HG02678 (cell line): Measurements from ENCODE around the gene PSMB9.

Experiments
- ATAC-seq: cut with Tn5 transposase; IDR thresholded peaks from one replicate; pipeline ENCODE4 v1.9.1; 2021; ENCODE audit warnings: mild to moderate bottlenecking, moderate library complexity; ENCODE audit not compliant: unreplicated experiment

PSMB9 gene

GRCh38 chr6:32839356-32839755 lies 14.6 kb upstream of the PSMB9 start:
- ATAC-seq = no peak

- no peak for ATAC-seq
Observed at GRCh38 chr6:32840604-32841246, 13.3 kb upstream of the PSMB9 start.

GRCh38 chr6:32842021-32842650 lies 11.9 kb upstream of the PSMB9 start:
- ATAC-seq = no peak

- ATAC-seq = no peak
Observed at GRCh38 chr6:32842690-32843089, 11.3 kb upstream of the PSMB9 start.

GRCh38 chr6:32843331-32843978 lies 10.5 kb upstream of the PSMB9 start:
- no peak for ATAC-seq

GRCh38 chr6:32843979-32844838 lies 9.8 kb upstream of the PSMB9 start, which contains the start of gene PSMB8:
TSS of gene PSMB8 (minus strand) at chr6:32844047. CDS start at chr6:32843996, 51 bp downstream.
- peak; percentile 79 for ATAC-seq

- ATAC-seq = no peak
Observed at GRCh38 chr6:32844839-32845383, 9.1 kb upstream of the PSMB9 start.

- no peak for ATAC-seq
Observed at GRCh38 chr6:32845384-32845884, 8.6 kb upstream of the PSMB9 start.

- ATAC-seq = no peak
Observed at GRCh38 chr6:32847004-32847403, 7.0 kb upstream of the PSMB9 start.

GRCh38 chr6:32847795-32848194 lies 6.2 kb upstream of the PSMB9 start:
- no peak for ATAC-seq

- no peak for ATAC-seq
Observed at GRCh38 chr6:32849126-32849525, 4.9 kb upstream of the PSMB9 start.

- ATAC-seq = no peak
Observed at GRCh38 chr6:32851025-32851424, 3.0 kb upstream of the PSMB9 start.

- ATAC-seq = no peak
Observed at GRCh38 chr6:32852018-32852843, 1.8 kb upstream of the PSMB9 start.

- peak; percentile 19 for ATAC-seq
Observed at GRCh38 chr6:32852844-32853540, 1.0 kb upstream of the PSMB9 start.

GRCh38 chr6:32854376-32855178 lies 585 bp downstream of the PSMB9 start:
- ATAC-seq = peak; percentile 11

GRCh38 chr6:32855467-32856174 lies 1.6 kb downstream of the PSMB9 start:
- ATAC-seq = no peak

- ATAC-seq = no peak
Observed at GRCh38 chr6:32857156-32857891, 3.3 kb downstream of the PSMB9 start.
